ENCODE results near the gene SAMD13.

GRCh38 chr1:84286071-84286470, 15.4 kb upstream of the SAMD13 start:
- TF ChIP-seq CTCF (IDR thresholded peaks at IDR 0.05; ENCODE audit: extremely low read depth in 1 of 2, insufficient read depth in 1 of 2, low read depth in 1 of 2, low read length in 2 of 2) (no peak), POLR2AphosphoS5 (IDR thresholded peaks at IDR 0.05; ENCODE audit: insufficient read depth, low read depth, low read length) (no peak), POLR2A (IDR thresholded peaks at IDR 0.05; ENCODE audit: low read depth, low read length) (no peak), MAX (IDR thresholded peaks at IDR 0.05; ENCODE audit: insufficient read depth, insufficient read length) (no peak), EZH2 (IDR thresholded peaks at IDR 0.05; ENCODE audit: borderline replicate concordance, low read depth, low read length, severe bottlenecking) (no peak)

Measured in endothelial cell of umbilical vein (primary cell).